Measurements from ENCODE around the gene TRIM61. TPM values are rescaled to one million over a fixed set of nuclear protein-coding genes. Genes with fewer than 3 reads are reported as not detected.

Gene TRIM61
- polyA plus RNA-seq, 1 of the 3 experiments (the other 2 are of a cell fraction): not detected

- Histone ChIP-seq H4K20me1 (ENCODE audit: insufficient read depth) (no peaks in the 10 kb centered on the region), H3K27me3 (ENCODE audit: insufficient read depth) (peaks cover 36% of the 10 kb centered on the region; the same call in 1 of the 2 replicates), H3K4me1 (ENCODE audit: control insufficient read depth in 1 of 2, insufficient read depth in 2 of 2, low read depth in 1 of 2, low read length in 1 of 2) (no peaks in the 10 kb centered on the region), H3K9me2 (no peaks in the 10 kb centered on the region), H3K4me3 (ENCODE audit: low read depth in 2 of 2, low read length in 1 of 2) (no peak overlapping the region), H3F3A (replicated peaks; ENCODE audit: insufficient read depth) (no peaks in the 10 kb centered on the region), H3K4me2 (no peak overlapping the region), H3K36me3 (replicated peaks in 1 of 2; ENCODE audit: control insufficient read depth in 1 of 2, insufficient read depth in 2 of 2, low read length in 1 of 2) (no peaks in the 10 kb centered on the region), H3K79me2 (ENCODE audit: insufficient read depth) (no peaks in the 10 kb centered on the region), H3K9me3 (no peaks in the 10 kb centered on the region), H2AFZ (ENCODE audit: low read depth) (no peak overlapping the region), H3K9ac (no peak overlapping the region), H3K27ac (ENCODE audit: low read depth in 2 of 2, low read length in 1 of 2) (no peak overlapping the region)
- CTCF ChIA-PET: no interaction called here
- WGBS (ENCODE audit: low lambda C conversion rate): 7% methylated on average over 5 of the region's 5 CpGs
- POLR2A ChIA-PET: no interaction called here
- no peak for DNase-seq
- TF ChIP-seq FOXM1 (IDR thresholded peaks at IDR 0.05; ENCODE audit: low read depth): no peak
- TF ChIP-seq, protein P1, sequence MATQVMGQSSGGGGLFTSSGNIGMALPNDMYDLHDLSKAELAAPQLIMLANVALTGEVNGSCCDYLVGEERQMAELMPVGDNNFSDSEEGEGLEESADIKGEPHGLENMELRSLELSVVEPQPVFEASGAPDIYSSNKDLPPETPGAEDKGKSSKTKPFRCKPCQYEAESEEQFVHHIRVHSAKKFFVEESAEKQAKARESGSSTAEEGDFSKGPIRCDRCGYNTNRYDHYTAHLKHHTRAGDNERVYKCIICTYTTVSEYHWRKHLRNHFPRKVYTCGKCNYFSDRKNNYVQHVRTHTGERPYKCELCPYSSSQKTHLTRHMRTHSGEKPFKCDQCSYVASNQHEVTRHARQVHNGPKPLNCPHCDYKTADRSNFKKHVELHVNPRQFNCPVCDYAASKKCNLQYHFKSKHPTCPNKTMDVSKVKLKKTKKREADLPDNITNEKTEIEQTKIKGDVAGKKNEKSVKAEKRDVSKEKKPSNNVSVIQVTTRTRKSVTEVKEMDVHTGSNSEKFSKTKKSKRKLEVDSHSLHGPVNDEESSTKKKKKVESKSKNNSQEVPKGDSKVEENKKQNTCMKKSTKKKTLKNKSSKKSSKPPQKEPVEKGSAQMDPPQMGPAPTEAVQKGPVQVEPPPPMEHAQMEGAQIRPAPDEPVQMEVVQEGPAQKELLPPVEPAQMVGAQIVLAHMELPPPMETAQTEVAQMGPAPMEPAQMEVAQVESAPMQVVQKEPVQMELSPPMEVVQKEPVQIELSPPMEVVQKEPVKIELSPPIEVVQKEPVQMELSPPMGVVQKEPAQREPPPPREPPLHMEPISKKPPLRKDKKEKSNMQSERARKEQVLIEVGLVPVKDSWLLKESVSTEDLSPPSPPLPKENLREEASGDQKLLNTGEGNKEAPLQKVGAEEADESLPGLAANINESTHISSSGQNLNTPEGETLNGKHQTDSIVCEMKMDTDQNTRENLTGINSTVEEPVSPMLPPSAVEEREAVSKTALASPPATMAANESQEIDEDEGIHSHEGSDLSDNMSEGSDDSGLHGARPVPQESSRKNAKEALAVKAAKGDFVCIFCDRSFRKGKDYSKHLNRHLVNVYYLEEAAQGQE (IDR thresholded peaks at IDR 0.05; ENCODE audit: low read depth, low read length): no peak
- TF ChIP-seq SIN3A (IDR thresholded peaks at IDR 0.05; ENCODE audit: borderline replicate concordance, low read depth, low read length): no peak
- no peak for TF ChIP-seq YY1 (IDR thresholded peaks at IDR 0.05; ENCODE audit: low read depth)
- TF ChIP-seq EP300 (IDR thresholded peaks at IDR 0.05; ENCODE audit: borderline replicate concordance in 1 of 2, low read depth in 1 of 2, low read length in 1 of 2): no peak
- TF ChIP-seq IRF3 (IDR thresholded peaks at IDR 0.05; ENCODE audit: low read depth, low read length): no peak
- no peak for TF ChIP-seq FOSL2 (IDR thresholded peaks at IDR 0.05; ENCODE audit: borderline replicate concordance, low read depth)
- no peak for TF ChIP-seq TCF12 (IDR thresholded peaks at IDR 0.05)
- no peak for TF ChIP-seq RCOR1 (IDR thresholded peaks at IDR 0.05; ENCODE audit: low read length)
- TF ChIP-seq USF1 (IDR thresholded peaks at IDR 0.05; ENCODE audit: borderline replicate concordance, low read depth): no peak
- no peak for TF ChIP-seq MXI1 (IDR thresholded peaks at IDR 0.05; ENCODE audit: low read depth, low read length)
- TF ChIP-seq POLR2AphosphoS5 (IDR thresholded peaks at IDR 0.05; ENCODE audit: low read depth, low read length): no peak
- TF ChIP-seq PBX3 (IDR thresholded peaks at IDR 0.05): no peak
- no peak for TF ChIP-seq FOXJ3 (CRISPR knock-in tag; IDR thresholded peaks at IDR 0.05)
- no peak for TF ChIP-seq EZH2phosphoT487 (IDR thresholded peaks at IDR 0.05; ENCODE audit: borderline replicate concordance, low read depth)
- TF ChIP-seq RAD21 (IDR thresholded peaks at IDR 0.05; ENCODE audit: low read length): no peak
- TF ChIP-seq TAF1 (IDR thresholded peaks at IDR 0.05; ENCODE audit: borderline replicate concordance, low read depth, low read length): no peak
- no peak for TF ChIP-seq NFIC (IDR thresholded peaks at IDR 0.05; ENCODE audit: borderline replicate concordance)
- TF ChIP-seq NRF1 (IDR thresholded peaks at IDR 0.05; ENCODE audit: low read depth, low read length): no peak
- no peak for TF ChIP-seq MEF2A (IDR thresholded peaks at IDR 0.05; ENCODE audit: borderline replicate concordance, low read depth)
Measured at GRCh38 chr4:164946810-164947209, 30.6 kb downstream of the TRIM61 start.

Data from SK-N-SH (cell line).